Measurements from ENCODE around the gene GAS7. TPM values are rescaled to one million over a fixed set of nuclear protein-coding genes. Genes with fewer than 3 reads are reported as not detected.

GAS7 gene
- total RNA-seq, 1 experiment from 2014 or later = 6.0 TPM

GRCh38 chr17:10156077-10156435, 42.4 kb downstream of the GAS7 start:
- Histone ChIP-seq H2BK20ac (ENCODE audit: low read depth, low read length, poor library complexity, severe bottlenecking) (no peak overlapping the region), H3K4me1 (ENCODE audit: insufficient read depth, low read length) (no peaks in the 10 kb centered on the region), H3K4me2 (ENCODE audit: insufficient read depth, insufficient read length, low read length) (no peak overlapping the region), H4K8ac (replicated peaks; ENCODE audit: insufficient read length, low read depth, low read length) (no peak overlapping the region), H3K27ac (ENCODE audit: insufficient read length, low read depth, low read length) (no peak overlapping the region), H2AFZ (ENCODE audit: low read length) (no peak overlapping the region), H3T11ph (ENCODE audit: low read length) (no peak overlapping the region), H2BK12ac (ENCODE audit: insufficient read length, low read depth, low read length) (no peak overlapping the region), H3K56ac (ENCODE audit: insufficient read length, low read depth, low read length) (no peak overlapping the region), H3K23me2 (ENCODE audit: insufficient read length, low read depth, low read length, poor library complexity, severe bottlenecking) (no peaks in the 10 kb centered on the region), H3K9me3 (ENCODE audit: control insufficient read depth, low read depth, low read length) (no peaks in the 10 kb centered on the region), H2AK5ac (ENCODE audit: insufficient read length, low read length) (no peak overlapping the region), H2BK15ac (ENCODE audit: low read depth, low read length) (no peak overlapping the region), H3K23ac (ENCODE audit: insufficient read length, low read depth, low read length) (no peak overlapping the region), H3K9ac (ENCODE audit: extremely low read depth, insufficient read length, low read length) (no peak overlapping the region), H4K5ac (ENCODE audit: insufficient read length, low read depth, low read length) (no peak overlapping the region), H3K14ac (ENCODE audit: insufficient read depth, low read length) (no peak overlapping the region), H4K20me1 (ENCODE audit: control insufficient read depth, insufficient read depth, insufficient read length) (no peaks in the 10 kb centered on the region), H3K79me1 (ENCODE audit: insufficient read depth, low read depth, low read length, poor library complexity, severe bottlenecking) (no peaks in the 10 kb centered on the region), H2BK120ac (ENCODE audit: low read depth, low read length, poor library complexity, severe bottlenecking) (no peak overlapping the region), H3K4ac (ENCODE audit: low read depth, low read length) (no peak overlapping the region), H4K91ac (ENCODE audit: insufficient read length, low read depth, low read length) (no peak overlapping the region), H3K27me3 (ENCODE audit: insufficient read depth, low read length) (no peaks in the 10 kb centered on the region), H3K18ac (ENCODE audit: insufficient read length, low read depth, low read length) (no peak overlapping the region), H2BK5ac (ENCODE audit: insufficient read length, low read length) (no peak overlapping the region), H3K79me2 (ENCODE audit: insufficient read depth, low read length) (no peaks in the 10 kb centered on the region)
- peaks cover 0 to 5% of the 10 kb centered on the region in 2 experiments; a peak in 2 of 4 replicates for H3K4me1 Mint-ChIP-seq
- TF ChIP-seq CTCF (conservative IDR thresholded peaks at IDR 0.05) = no peak
- H3K4me3 Mint-ChIP-seq = no peak overlapping the region
- DNase-seq = no peak
- H3K36me3 Mint-ChIP-seq (ENCODE audit: insufficient read depth in 1 of 3, low read depth in 3 of 3) = no peaks in the 10 kb centered on the region
- H3K27ac Mint-ChIP-seq = no peak overlapping the region; a peak in 1 of 7 replicates
- H3K27me3 Mint-ChIP-seq (ENCODE audit: low read depth) = peaks cover 2% of the 10 kb centered on the region; the same call in 1 of the 2 replicates
- H3K9me3 Mint-ChIP-seq = no peaks in the 10 kb centered on the region
- WGBS (ENCODE audit: extremely low coverage, insufficient read length, low lambda C conversion rate) = no CpG with 5 or more reads among the region's 4 CpGs
